A673 (cell line): ENCODE measurements around the gene CHCHD6. TPM values are rescaled to one million over a fixed set of nuclear protein-coding genes. Genes with fewer than 3 reads are reported as not detected.
A peak's percentile ranks its signal among the peaks of the same experiment; 100 is the strongest.

Experiments
- BruUV-seq: library from RNA; stranded (reverse); fragments of 400-500 nt; replicated peaks from 2 replicates; lab custom pipeline; 2021; lab: Mats Ljungman, UMichigan
- CTCF ChIA-PET: fragments of 300-600 bp; sonication (Branson Sonifier 250); formaldehyde crosslinking; loops from one replicate; lab custom pipeline; 2022; ENCODE audit warnings: antibody characterized with exemption; lab: Charles Lee
- POLR2A ChIA-PET: fragments of 300-600 bp; sonication (Branson Sonifier 250); formaldehyde crosslinking; loops from one replicate; lab custom pipeline; 2022; ENCODE audit warnings: antibody characterized with exemption; ENCODE audit not compliant: low non-redundant PET; lab: Charles Lee
- DNase-seq: peaks from one replicate; pipeline ENCODE4 v3.0.0-alpha.2; 2015; ENCODE audit warnings: low spot score
- H3K27ac ChIP-seq: fragments of 200-600 bp; sonication (generic); 2 replicates; pipeline ENCODE4 v1.5.1; 2016; ENCODE audit warnings: mixed run types, low read depth, mild to moderate bottlenecking, mixed read lengths, antibody characterized with exemption, low read length; ENCODE audit not compliant: poor library complexity, severe bottlenecking
- H3K27me3 ChIP-seq: fragments of 200-600 bp; sonication (generic); replicated peaks from 2 replicates; pipeline ENCODE4 v1.6.1; 2017; ENCODE audit warnings: mixed run types, low read depth, mild to moderate bottlenecking, mixed read lengths, antibody characterized with exemption, low read length; ENCODE audit not compliant: insufficient read depth, poor library complexity
- H3K36me3 ChIP-seq: fragments of 200-600 bp; sonication (generic); 2 replicates; pipeline ENCODE4 v1.6.1; 2016; ENCODE audit warnings: mixed run types, mild to moderate bottlenecking, mixed read lengths, antibody characterized with exemption, low read length; ENCODE audit not compliant: insufficient read depth, poor library complexity, severe bottlenecking
- H3K4me1 ChIP-seq: fragments of 200-600 bp; sonication (generic); 2 replicates; pipeline ENCODE4 v1.6.1; 2017; ENCODE audit warnings: mixed run types, mild to moderate bottlenecking, mixed read lengths, antibody characterized with exemption, low read length; ENCODE audit not compliant: insufficient read depth, poor library complexity, severe bottlenecking
- H3K4me3 ChIP-seq: fragments of 200-600 bp; sonication (generic); 2 replicates; pipeline ENCODE4 v1.5.1; 2016; ENCODE audit warnings: low read depth, mixed run types, mild to moderate bottlenecking, mixed read lengths, low read length; ENCODE audit not compliant: poor library complexity, severe bottlenecking
- H3K9me3 ChIP-seq: fragments of 200-600 bp; sonication (generic); 2 replicates; pipeline ENCODE4 v1.6.1; 2016; ENCODE audit warnings: mixed run types, low read depth, mild to moderate bottlenecking, mixed read lengths, antibody characterized with exemption, low read length; ENCODE audit not compliant: poor library complexity, severe bottlenecking
- EZH2 ChIP-seq: fragments of 200-600 bp; sonication (generic); IDR thresholded peaks from 2 replicates; pipeline ENCODE4 v1.6.1; 2017; ENCODE audit warnings: borderline replicate concordance, low read depth, mild to moderate bottlenecking, mixed read lengths, antibody characterized with exemption, low read length; ENCODE audit not compliant: poor library complexity, severe bottlenecking
- intact Hi-C: fragments of 100-400 bp; cut with micrococcal nuclease; formaldehyde crosslinking; loops from one replicate; pipeline ENCODE4 v1.10.0; 2022; ENCODE audit not compliant: unreplicated experiment
- total RNA-seq: library from RNA; stranded (reverse); gene quantifications from 2 replicates; pipeline ENCODE4 v1.2.3, GENCODE V29; 2021
- TF ChIP-seq, protein P1 (sequence below): fragments of 300-800, 200-600 bp; sonication (generic); conservative IDR thresholded peaks from 2 replicates; pipeline ENCODE4 v1.5.1; 2017; ENCODE audit warnings: low read depth, mild to moderate bottlenecking, antibody characterized with exemption, low read length, moderate library complexity, mixed read lengths

The CHCHD6 gene
- total RNA-seq, 1 experiment from 2014 or later: 23.3 TPM

DNA sequence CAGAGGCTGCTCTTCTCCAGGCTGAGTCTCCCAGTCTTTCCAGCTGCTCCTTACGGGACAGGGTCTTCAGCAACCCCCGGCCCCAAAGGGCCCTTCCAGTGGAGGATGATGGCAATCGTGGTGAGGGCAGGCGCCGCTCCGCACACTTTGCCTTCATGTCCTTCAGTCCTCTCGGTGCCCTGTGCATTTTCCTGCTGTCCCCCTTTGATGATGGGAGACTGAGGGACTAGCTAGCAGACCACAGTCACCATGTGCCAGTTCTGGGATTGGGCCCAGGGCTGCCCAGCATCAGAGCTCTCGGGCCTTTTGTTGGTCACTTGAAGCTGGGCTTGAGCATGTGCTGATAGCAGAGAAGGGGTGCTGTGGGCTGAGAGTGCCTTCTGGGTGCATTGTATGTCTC, 40.3 kb upstream of the CHCHD6 start:
- no TSS peak for BruUV-seq
- Histone ChIP-seq H3K4me1 (no peaks in the 10 kb centered on the region), H3K36me3 (no peaks in the 10 kb centered on the region), H3K4me3 (no peak overlapping the region), H3K27ac (no peak overlapping the region), H3K27me3 (peaks cover 35% of the 10 kb centered on the region), H3K9me3 (peaks cover 11% of the 10 kb centered on the region)
- TF ChIP-seq, protein P1, sequence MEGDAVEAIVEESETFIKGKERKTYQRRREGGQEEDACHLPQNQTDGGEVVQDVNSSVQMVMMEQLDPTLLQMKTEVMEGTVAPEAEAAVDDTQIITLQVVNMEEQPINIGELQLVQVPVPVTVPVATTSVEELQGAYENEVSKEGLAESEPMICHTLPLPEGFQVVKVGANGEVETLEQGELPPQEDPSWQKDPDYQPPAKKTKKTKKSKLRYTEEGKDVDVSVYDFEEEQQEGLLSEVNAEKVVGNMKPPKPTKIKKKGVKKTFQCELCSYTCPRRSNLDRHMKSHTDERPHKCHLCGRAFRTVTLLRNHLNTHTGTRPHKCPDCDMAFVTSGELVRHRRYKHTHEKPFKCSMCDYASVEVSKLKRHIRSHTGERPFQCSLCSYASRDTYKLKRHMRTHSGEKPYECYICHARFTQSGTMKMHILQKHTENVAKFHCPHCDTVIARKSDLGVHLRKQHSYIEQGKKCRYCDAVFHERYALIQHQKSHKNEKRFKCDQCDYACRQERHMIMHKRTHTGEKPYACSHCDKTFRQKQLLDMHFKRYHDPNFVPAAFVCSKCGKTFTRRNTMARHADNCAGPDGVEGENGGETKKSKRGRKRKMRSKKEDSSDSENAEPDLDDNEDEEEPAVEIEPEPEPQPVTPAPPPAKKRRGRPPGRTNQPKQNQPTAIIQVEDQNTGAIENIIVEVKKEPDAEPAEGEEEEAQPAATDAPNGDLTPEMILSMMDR: no peak
- no peak for TF ChIP-seq EZH2
- CTCF ChIA-PET: no interaction called here
- no peak for DNase-seq
- intact Hi-C loops: no loop called here
- POLR2A ChIA-PET: no interaction called here

DNA sequence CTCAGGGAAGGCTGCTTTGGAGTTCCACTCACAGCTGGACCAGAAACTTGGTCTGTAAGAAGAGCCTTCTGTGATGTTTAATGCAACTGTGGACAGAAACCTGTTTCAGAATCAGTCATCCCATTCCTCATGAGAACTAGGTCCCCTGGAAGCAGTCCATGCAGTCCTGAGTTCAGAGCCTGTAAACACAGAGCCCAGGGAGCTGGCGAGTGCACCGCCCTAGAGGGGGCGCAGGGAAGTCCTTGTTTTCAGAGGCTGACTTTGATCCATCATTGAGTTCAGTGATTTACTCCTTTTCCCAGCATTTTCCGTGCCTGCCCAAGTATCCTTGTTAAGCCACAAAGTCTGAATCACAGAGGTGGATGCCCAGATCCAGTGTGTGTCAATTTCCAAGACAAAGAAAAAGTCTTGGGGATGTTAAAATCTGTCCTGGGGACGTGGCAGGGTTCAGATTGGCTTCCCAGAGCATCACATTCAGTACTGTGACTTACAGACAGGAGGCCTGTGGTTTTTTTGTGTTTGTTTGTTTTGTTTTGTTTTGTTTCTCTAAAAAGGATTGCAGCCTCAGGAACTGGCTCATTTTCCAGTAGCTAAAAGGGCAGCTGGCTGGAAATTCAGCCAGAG, 39.3 kb upstream of the CHCHD6 start:
- TF ChIP-seq, protein P1: 0 out of 2 replicates have a peak, but pooled peaks have one; percentile 13
- TF ChIP-seq EZH2: no peak
- no TSS peak for BruUV-seq
- H3K4me3 ChIP-seq: no peak overlapping the region
- H3K36me3 ChIP-seq: no peaks in the 10 kb centered on the region
- no peaks in the 10 kb centered on the region for H3K4me1 ChIP-seq
- H3K9me3 ChIP-seq: peaks cover 11% of the 10 kb centered on the region
- ChIA-PET CTCF (no interaction called here), POLR2A (no interaction called here)
- peaks cover 35% of the 10 kb centered on the region for H3K27me3 ChIP-seq
- intact Hi-C loops: no loop called here
- no peak for DNase-seq
- H3K27ac ChIP-seq: no peak overlapping the region

DNA sequence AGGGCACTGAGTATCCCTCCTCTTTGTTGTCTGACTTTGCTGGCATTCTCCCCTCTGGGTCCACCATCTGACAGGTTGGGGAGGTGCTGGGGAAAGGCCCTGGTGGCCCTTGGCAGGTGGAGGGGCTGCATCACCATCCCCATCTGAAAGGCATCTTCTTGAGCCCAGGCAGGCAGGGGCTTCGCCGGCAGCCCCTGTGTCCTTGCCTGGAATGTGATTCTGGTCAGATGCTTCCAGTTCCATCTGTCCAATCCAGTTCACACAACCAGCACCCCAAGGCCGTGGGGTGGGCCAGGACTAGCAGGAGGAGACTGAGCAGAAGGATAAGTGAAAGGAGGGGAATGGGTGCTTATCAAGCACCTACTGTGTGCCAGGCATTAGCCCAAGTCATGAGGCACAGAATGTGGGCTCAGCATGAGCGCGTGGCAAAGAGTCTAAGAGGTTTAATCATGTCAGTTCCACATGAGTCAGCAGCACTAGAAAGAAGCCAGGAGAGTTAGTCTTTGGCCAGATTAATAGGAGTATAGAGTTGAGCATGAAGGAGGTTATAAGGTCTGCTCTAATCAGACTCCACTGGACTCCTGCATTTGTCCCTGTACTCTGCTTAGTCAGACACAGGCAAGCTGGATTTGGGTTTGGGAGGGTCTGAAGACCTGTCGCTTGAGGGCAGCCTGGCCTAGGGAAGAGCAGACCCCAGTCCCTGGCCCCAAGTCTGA, 38.7 kb upstream of the CHCHD6 start:
- Histone ChIP-seq H3K36me3 (no peaks in the 10 kb centered on the region), H3K4me1 (no peaks in the 10 kb centered on the region), H3K9me3 (peaks cover 11% of the 10 kb centered on the region), H3K27me3 (peaks cover 30% of the 10 kb centered on the region), H3K27ac (no peak overlapping the region), H3K4me3 (no peak overlapping the region)
- DNase-seq: no peak
- TF ChIP-seq, protein P1: no peak
- TF ChIP-seq EZH2: no peak
- ChIA-PET POLR2A (no interaction called here), CTCF (no interaction called here)
- no TSS peak for BruUV-seq
- intact Hi-C loops: no loop called here
